Fibroblast of lung (primary cell): ENCODE data around the gene SOX10. TPM values are rescaled to one million over a fixed set of nuclear protein-coding genes. Genes with fewer than 3 reads are reported as not detected.

ENCODE experiments used
- DNase-seq, 2 donors: peaks; one replicate each; pipeline versions ENCODE4 v3.0.0 to v3.0.0-alpha.2; 2010; ENCODE audit warnings: low read depth in 2 of 2
- H2AFZ ChIP-seq: 2 replicates; pipeline ENCODE4 v1.5.1; 2012; ENCODE audit warnings: low read length, control low read depth, inconsistent platforms
- H3K27ac ChIP-seq: 2 replicates; pipeline ENCODE4 v1.5.1; 2011; ENCODE audit warnings: low read length, control low read depth; ENCODE audit not compliant: insufficient read depth
- H3K27me3 ChIP-seq: 2 replicates; pipeline ENCODE4 v1.5.1; 2011; ENCODE audit warnings: mild to moderate bottlenecking, low read length; ENCODE audit not compliant: control insufficient read depth, insufficient read depth
- H3K36me3 ChIP-seq: 2 replicates; pipeline ENCODE4 v1.5.1; 2011; ENCODE audit warnings: low read length; ENCODE audit not compliant: control insufficient read depth, insufficient read depth
- H3K4me1 ChIP-seq: 2 replicates; pipeline ENCODE4 v1.5.1; 2011; ENCODE audit warnings: low read length; ENCODE audit not compliant: control insufficient read depth, insufficient read depth; ENCODE audit errors: extremely low read depth
- H3K4me2 ChIP-seq: 2 replicates; pipeline ENCODE4 v1.5.1; 2011; ENCODE audit warnings: low read length, control low read depth; ENCODE audit not compliant: insufficient read depth; ENCODE audit errors: extremely low read depth
- H3K4me3 ChIP-seq, 4 experiments: fragments of 200-600 bp in 1 of 4; sonication (generic) in 1 of 4; replicated peaks in 1 of 4; 2 replicates each; pipeline ENCODE4 v1.5.1; 2011 to 2016; ENCODE audit warnings: low read length in 4 of 4, low read depth in 3 of 4, mild to moderate bottlenecking in 3 of 4, control low read depth in 2 of 4, inconsistent platforms in 1 of 4, mixed read lengths in 1 of 4; ENCODE audit not compliant: insufficient read depth in 1 of 4; ENCODE audit errors: control extremely low read depth in 1 of 4
- H3K79me2 ChIP-seq: 2 replicates; pipeline ENCODE4 v1.5.1; 2012; ENCODE audit warnings: mild to moderate bottlenecking, low read length, inconsistent platforms; ENCODE audit not compliant: control insufficient read depth, insufficient read depth
- H3K9ac ChIP-seq: 2 replicates; pipeline ENCODE4 v1.5.1; 2011; ENCODE audit warnings: mild to moderate bottlenecking, low read length, control low read depth; ENCODE audit not compliant: insufficient read depth
- H3K9me3 ChIP-seq: 2 replicates; pipeline ENCODE4 v1.5.1; 2012; ENCODE audit warnings: low read depth, low read length; ENCODE audit not compliant: control insufficient read depth, insufficient read depth
- H4K20me1 ChIP-seq: 2 replicates; pipeline ENCODE4 v1.5.1; 2011; ENCODE audit warnings: low read length; ENCODE audit not compliant: control insufficient read depth, insufficient read depth; ENCODE audit errors: extremely low read depth
- CTCF ChIP-seq, 2 donors: IDR thresholded peaks in 1 of 2; conservative IDR thresholded peaks in 1 of 2; 1 replicate in 1 of 2; 2 replicates in 1 of 2; pipeline ENCODE4 v1.5.1; 2011 to 2012; ENCODE audit warnings: low read length in 2 of 2, control low read depth in 1 of 2, inconsistent platforms in 1 of 2, low read depth in 1 of 2, mild to moderate bottlenecking in 1 of 2
- EZH2 ChIP-seq: IDR thresholded peaks from 2 replicates; pipeline ENCODE4 v1.5.1; 2012; ENCODE audit warnings: low read length, control low read depth, mild to moderate bottlenecking; ENCODE audit errors: missing control alignments
- polyA plus RNA-seq, 2 donors: library from polyadenylated mRNA; depleted of rRNA in 1 of 2; stranded (reverse) in 1 of 2; unstranded in 1 of 2; fragments of >200 nt; gene quantifications; 2 replicates each; pipeline ENCODE4 v1.2.1, GENCODE V29; 2011 to 2012; ENCODE audit warnings: missing spikeins in 1 of 2
- total RNA-seq: library from RNA; depleted of rRNA; stranded (reverse); fragments of >200 nt; gene quantifications from 2 replicates; pipeline ENCODE4 v1.2.1, GENCODE V29; 2014

SOX10 gene
- total and polyA plus RNA-seq, 2 donors (not counting 1 experiment from before 2014, with no cell fraction given), result not detected

GRCh38 chr22:37971475-37972434, 12.6 kb downstream of the SOX10 start:
- Histone ChIP-seq H3K79me2 (no peaks in the 10 kb centered on the region), H3K4me1 (no peaks in the 10 kb centered on the region), H3K9me3 (no peaks in the 10 kb centered on the region), H3K4me3 (no peak overlapping the region), H4K20me1 (no peaks in the 10 kb centered on the region), H3K4me2 (no peak overlapping the region), H3K27me3 (no peaks in the 10 kb centered on the region), H2AFZ (no peak overlapping the region), H3K9ac (no peak overlapping the region), H3K36me3 (peaks cover 9% of the 10 kb centered on the region), H3K27ac (no peak overlapping the region)
- DNase-seq, result no peak
- TF ChIP-seq EZH2, result no peak
- no peak for TF ChIP-seq CTCF (conservative IDR thresholded peaks at IDR 0.05 in 1 of 2, IDR thresholded peaks at IDR 0.05 in 1 of 2; ENCODE audit: low read depth in 1 of 2, low read length in 2 of 2)

GRCh38 chr22:37970864-37971263, 13.5 kb downstream of the SOX10 start:
- Histone ChIP-seq H3K9ac (no peak overlapping the region), H3K36me3 (peaks cover 13% of the 10 kb centered on the region), H3K27ac (no peak overlapping the region), H3K4me1 (peaks cover under 1% of the 10 kb centered on the region), H2AFZ (no peak overlapping the region), H4K20me1 (no peaks in the 10 kb centered on the region), H3K27me3 (no peaks in the 10 kb centered on the region), H3K4me3 (no peak overlapping the region), H3K9me3 (no peaks in the 10 kb centered on the region), H3K79me2 (no peaks in the 10 kb centered on the region), H3K4me2 (no peak overlapping the region)
- DNase-seq, result no peak
- no peak for TF ChIP-seq EZH2
- TF ChIP-seq CTCF (conservative IDR thresholded peaks at IDR 0.05 in 1 of 2, IDR thresholded peaks at IDR 0.05 in 1 of 2; ENCODE audit: low read depth in 1 of 2, low read length in 2 of 2), result no peak

GRCh38 chr22:37968452-37969251, 15.7 kb downstream of the SOX10 start:
- no peak for DNase-seq
- no peaks in the 10 kb centered on the region for H3K9me3 ChIP-seq
- H3K27ac ChIP-seq, result no peak overlapping the region
- no peaks in the 10 kb centered on the region for H3K27me3 ChIP-seq
- TF ChIP-seq CTCF (conservative IDR thresholded peaks at IDR 0.05 in 1 of 2, IDR thresholded peaks at IDR 0.05 in 1 of 2; ENCODE audit: low read depth in 1 of 2, low read length in 2 of 2) (no peak), EZH2 (no peak)
- H3K79me2 ChIP-seq, result no peaks in the 10 kb centered on the region
- H3K4me3 ChIP-seq, result no peak overlapping the region
- H2AFZ ChIP-seq, result no peak overlapping the region
- H4K20me1 ChIP-seq, result peaks cover 1% of the 10 kb centered on the region
- peaks cover 13% of the 10 kb centered on the region for H3K36me3 ChIP-seq
- H3K4me1 ChIP-seq, result peaks cover 2% of the 10 kb centered on the region
- H3K9ac ChIP-seq, result no peak overlapping the region
- no peak overlapping the region for H3K4me2 ChIP-seq
